ENCODE measurements around the gene DRAXIN. TPM values are rescaled to one million over a fixed set of nuclear protein-coding genes. Genes with fewer than 3 reads are reported as not detected.

DRAXIN gene
- total RNA-seq, 4 donors from 2014 or later, result 0.17 TPM; not detected in 3

DNA sequence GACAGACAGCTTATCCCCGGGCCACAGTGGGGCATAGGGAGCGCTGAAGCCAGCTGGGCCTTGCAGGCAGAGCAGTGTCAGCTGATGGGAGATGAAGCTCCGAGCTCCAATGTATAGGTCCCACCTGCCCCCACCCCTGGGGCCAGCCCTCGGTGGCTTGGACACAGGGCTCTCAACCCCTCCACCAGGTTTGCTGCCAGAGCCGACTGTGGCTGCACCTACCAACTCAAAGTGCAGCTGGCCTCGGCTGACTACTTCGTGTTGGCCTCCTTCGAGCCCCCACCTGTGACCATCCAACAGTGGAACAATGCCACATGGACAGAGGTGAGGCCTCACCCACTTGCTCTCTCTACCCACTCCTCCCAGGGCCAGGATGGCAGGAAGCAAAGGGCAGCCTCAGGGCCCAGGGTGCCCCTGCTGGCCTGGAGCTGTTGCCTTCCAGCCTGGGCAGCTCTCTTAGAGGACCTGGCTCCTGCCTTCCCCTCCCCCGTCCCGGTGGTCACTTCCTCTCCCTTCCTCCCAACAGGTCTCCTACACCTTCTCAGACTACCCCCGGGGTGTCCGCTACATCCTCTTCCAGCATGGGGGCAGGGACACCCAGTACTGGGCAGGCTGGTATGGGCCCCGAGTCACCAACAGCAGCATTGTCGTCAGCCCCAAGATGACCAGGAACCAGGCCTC, 18.3 kb upstream of the DRAXIN start:
- TF ChIP-seq, protein P1, sequence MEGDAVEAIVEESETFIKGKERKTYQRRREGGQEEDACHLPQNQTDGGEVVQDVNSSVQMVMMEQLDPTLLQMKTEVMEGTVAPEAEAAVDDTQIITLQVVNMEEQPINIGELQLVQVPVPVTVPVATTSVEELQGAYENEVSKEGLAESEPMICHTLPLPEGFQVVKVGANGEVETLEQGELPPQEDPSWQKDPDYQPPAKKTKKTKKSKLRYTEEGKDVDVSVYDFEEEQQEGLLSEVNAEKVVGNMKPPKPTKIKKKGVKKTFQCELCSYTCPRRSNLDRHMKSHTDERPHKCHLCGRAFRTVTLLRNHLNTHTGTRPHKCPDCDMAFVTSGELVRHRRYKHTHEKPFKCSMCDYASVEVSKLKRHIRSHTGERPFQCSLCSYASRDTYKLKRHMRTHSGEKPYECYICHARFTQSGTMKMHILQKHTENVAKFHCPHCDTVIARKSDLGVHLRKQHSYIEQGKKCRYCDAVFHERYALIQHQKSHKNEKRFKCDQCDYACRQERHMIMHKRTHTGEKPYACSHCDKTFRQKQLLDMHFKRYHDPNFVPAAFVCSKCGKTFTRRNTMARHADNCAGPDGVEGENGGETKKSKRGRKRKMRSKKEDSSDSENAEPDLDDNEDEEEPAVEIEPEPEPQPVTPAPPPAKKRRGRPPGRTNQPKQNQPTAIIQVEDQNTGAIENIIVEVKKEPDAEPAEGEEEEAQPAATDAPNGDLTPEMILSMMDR (IDR thresholded peaks at IDR 0.05; ENCODE audit: low read depth), result no peak

GRCh38 chr1:11674488-11674887, 17.0 kb upstream of the DRAXIN start:
- TF ChIP-seq, protein P1 (IDR thresholded peaks at IDR 0.05; ENCODE audit: low read depth), result no peak

DNA sequence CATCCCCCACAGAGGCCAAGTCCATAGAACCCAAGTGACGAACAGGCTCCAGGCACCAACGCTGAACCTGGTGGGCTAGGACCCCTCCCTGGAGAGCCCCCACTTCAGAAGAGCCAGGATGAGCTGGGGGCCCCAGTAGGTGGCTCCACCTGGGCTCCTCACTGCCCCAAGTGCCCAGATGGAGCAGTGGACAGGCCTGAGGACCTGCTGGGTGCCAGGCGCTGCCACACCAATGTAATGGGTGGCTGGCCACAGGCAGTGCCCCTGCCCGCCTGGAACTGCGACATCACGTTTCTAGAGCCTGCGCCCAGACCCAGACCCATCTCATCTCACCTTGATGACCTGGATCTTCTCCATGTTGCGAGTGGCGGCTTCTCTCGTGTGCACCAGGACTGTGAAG, 16.2 kb upstream of the DRAXIN start:
- TF ChIP-seq, protein P1 (IDR thresholded peaks at IDR 0.05; ENCODE audit: low read depth), result no peak

DNA sequence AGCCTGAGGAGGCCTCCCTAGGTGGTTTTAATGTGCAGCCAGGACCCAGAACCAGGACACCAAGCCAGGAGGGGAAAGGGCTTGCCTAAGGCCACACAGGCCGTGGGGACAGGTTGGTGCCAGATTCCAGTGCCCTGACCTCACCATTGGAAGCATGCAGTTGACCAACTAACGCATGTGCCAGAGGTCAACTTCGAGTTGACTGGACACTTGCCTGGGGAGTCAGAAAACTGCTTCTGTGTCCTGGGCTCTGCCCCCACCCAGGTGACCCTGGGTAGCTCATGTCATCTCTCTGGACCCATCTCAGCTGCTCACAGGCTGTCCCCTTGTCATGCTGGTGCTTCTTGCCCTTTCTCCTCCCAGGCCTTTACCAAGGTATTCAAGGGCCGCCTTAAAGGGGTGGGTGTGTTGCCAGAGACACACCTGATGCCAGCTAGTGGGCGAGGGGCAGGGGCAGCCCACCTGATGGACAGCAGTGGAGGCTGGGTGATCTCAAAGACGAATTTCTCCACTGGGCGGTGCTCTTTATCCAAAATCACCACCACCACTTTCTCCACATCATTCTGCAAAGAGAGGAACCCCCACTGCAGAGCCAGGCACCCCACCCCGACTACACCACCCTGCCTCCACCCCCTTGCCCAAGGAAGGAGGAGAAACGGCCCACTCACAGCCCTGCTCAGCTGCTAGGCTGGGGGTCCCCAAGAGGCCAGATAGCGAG, 15.0 kb upstream of the DRAXIN start:
- TF ChIP-seq, protein P1 (IDR thresholded peaks at IDR 0.05; ENCODE audit: low read depth), result no peak

DNA sequence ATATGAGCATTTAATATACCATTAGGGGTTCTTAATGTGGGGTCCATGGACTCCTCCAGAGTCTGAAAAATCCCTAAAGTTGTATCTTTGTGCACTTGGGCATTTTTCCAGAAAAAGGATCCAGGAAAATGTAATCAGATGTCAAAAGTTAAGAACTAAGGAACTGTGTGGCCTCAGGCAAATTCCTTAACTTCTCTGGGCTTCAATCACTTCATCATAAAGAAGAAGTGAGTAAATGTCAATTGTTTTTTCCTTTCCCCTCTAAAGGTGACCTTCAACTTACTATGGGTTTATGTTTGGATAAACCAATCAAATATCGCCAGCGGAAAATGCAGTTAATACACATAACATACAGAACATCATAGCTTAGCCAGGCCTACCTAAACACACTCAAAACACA, 13.1 kb upstream of the DRAXIN start:
- TF ChIP-seq, protein P1 (IDR thresholded peaks at IDR 0.05; ENCODE audit: low read depth), result no peak

DNA sequence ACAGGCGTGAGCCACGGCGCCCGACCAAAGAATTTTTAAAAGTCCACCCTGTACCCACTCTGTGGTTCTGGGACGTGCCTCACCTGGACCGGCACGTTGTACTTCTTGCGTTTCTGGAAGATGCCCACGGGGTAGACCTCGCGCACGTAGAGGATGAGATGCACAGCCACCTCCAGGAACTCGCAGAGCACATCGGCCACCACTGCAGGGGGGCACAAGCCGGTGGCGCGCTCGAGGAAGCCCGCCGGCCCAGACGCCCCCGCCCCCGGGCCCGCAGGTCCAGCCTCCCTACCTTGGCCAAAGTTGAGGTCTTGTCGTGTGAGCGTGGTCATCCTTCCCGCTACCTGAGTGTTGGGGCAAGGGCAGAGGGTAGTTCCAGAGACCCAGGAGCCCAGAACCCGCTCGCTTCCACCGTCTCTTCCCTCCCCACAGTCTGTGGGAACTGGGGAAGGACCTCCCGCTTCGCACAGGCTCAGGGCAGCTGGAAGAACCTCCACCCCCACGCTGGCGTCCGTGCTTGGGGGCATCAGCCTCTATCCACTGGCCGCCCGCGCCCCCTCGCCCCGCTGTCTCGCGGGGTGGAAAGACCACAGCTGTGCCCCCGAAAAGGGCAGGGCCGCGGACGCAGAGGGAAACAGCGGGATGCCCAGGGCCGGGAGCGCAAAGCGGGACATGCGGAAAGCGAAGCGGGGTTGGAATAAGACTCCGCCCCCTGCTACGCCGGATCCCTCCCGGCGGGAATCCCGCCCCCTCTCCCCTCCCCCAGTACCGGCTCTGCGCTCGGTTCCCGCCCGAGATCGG, 11.0 kb upstream of the DRAXIN start:
- TF ChIP-seq, protein P1 (IDR thresholded peaks at IDR 0.05; ENCODE audit: low read depth), result no peak
